Neural progenitor cell (in vitro differentiated cells): Measurements from ENCODE around the gene SHISAL1. TPM values are rescaled to one million over a fixed set of nuclear protein-coding genes. Genes with fewer than 3 reads are reported as not detected.

Experiments
- DNase-seq: peaks from one replicate; pipeline ENCODE4 v3.0.0-alpha.2; 2016; ENCODE audit warnings: low spot score
- H2AFZ ChIP-seq: fragments of 200-600 bp; sonication (generic); replicated peaks from 2 replicates; pipeline ENCODE4 v1.6.1; 2016; ENCODE audit warnings: antibody characterized with exemption
- H3F3A ChIP-seq: fragments of 200-600 bp; sonication (generic); 2 replicates; pipeline ENCODE4 v1.6.1; 2016; ENCODE audit warnings: antibody characterized with exemption, low read depth
- H3K27ac ChIP-seq: fragments of 200-600 bp; sonication (generic); 2 replicates; pipeline ENCODE4 v1.5.1; 2016; ENCODE audit warnings: mild to moderate bottlenecking
- H3K27me3 ChIP-seq: fragments of 200-600 bp; sonication (generic); 2 replicates; pipeline ENCODE4 v1.6.1; 2016; ENCODE audit warnings: mild to moderate bottlenecking, moderate library complexity
- H3K36me3 ChIP-seq: fragments of 200-600 bp; sonication (generic); 2 replicates; pipeline ENCODE4 v1.5.1; 2016
- H3K4me1 ChIP-seq: fragments of 200-600 bp; sonication (generic); 2 replicates; pipeline ENCODE4 v1.6.1; 2016; ENCODE audit warnings: mixed run types
- H3K4me2 ChIP-seq: fragments of 200-600 bp; sonication (generic); 2 replicates; pipeline ENCODE4 v1.6.1; 2016
- H3K4me3 ChIP-seq: fragments of 200-600 bp; sonication (generic); 2 replicates; pipeline ENCODE4 v1.5.1; 2016
- H3K79me2 ChIP-seq: fragments of 200-600 bp; sonication (generic); 2 replicates; pipeline ENCODE4 v1.6.1; 2016; ENCODE audit warnings: low read depth
- H3K9ac ChIP-seq: fragments of 200-600 bp; sonication (generic); 2 replicates; pipeline ENCODE4 v1.6.1; 2016
- H3K9me3 ChIP-seq: fragments of 200-600 bp; sonication (generic); 2 replicates; pipeline ENCODE4 v1.5.1; 2016; ENCODE audit warnings: low read depth
- H4K20me1 ChIP-seq: fragments of 200-600 bp; sonication (generic); 2 replicates; pipeline ENCODE4 v1.6.1; 2016; ENCODE audit warnings: low read depth
- H3K27ac Mint-ChIP-seq: 3 replicates; pipeline ENCODE4 v1.8.0; 2021; ENCODE audit warnings: mixed read lengths
- H3K27me3 Mint-ChIP-seq: 2 replicates; pipeline ENCODE4 v1.8.0; 2022; ENCODE audit warnings: low read depth, mild to moderate bottlenecking, inconsistent platforms, moderate library complexity, mixed read lengths; ENCODE audit not compliant: insufficient read depth
- H3K36me3 Mint-ChIP-seq: 3 replicates; pipeline ENCODE4 v1.8.0; 2021; ENCODE audit warnings: mixed read lengths
- H3K4me1 Mint-ChIP-seq: 3 replicates; pipeline ENCODE4 v1.8.0; 2021; ENCODE audit warnings: mixed read lengths
- H3K4me3 Mint-ChIP-seq: 3 replicates; pipeline ENCODE4 v1.8.0; 2021; ENCODE audit warnings: mild to moderate bottlenecking, moderate library complexity, mixed read lengths
- H3K9me3 Mint-ChIP-seq: 3 replicates; pipeline ENCODE4 v1.8.0; 2020; ENCODE audit warnings: mixed read lengths
- CTCF ChIP-seq: fragments of 200-600 bp; sonication (generic); IDR thresholded peaks from 2 replicates; pipeline ENCODE4 v1.5.1; 2017; ENCODE audit warnings: antibody characterized with exemption, mild to moderate bottlenecking
- EZH2 ChIP-seq: fragments of 200-600 bp; sonication (generic); IDR thresholded peaks from 2 replicates; pipeline ENCODE4 v1.6.1; 2017; ENCODE audit warnings: antibody characterized with exemption, mild to moderate bottlenecking, moderate library complexity
- EZH2phosphoT487 ChIP-seq: fragments of 200-600 bp; sonication (generic); IDR thresholded peaks from 2 replicates; pipeline ENCODE4 v1.6.1; 2017; ENCODE audit warnings: antibody characterized with exemption
- total RNA-seq: library from RNA; depleted of rRNA; stranded (reverse); fragments of >200 nt; gene quantifications from 2 replicates; pipeline ENCODE4 v1.2.3, GENCODE V29; 2015; ENCODE audit warnings: low replicate concordance

Gene SHISAL1
- total RNA-seq, 1 donor from 2014 or later: 4.4 TPM

GRCh38 chr22:44209343-44209742 lies 103.4 kb downstream of the SHISAL1 start:
- Histone ChIP-seq H3K27me3 (no peaks in the 10 kb centered on the region), H3K4me1 (peaks cover 3% of the 10 kb centered on the region), H3F3A (no peaks in the 10 kb centered on the region), H4K20me1 (no peaks in the 10 kb centered on the region), H3K9me3 (no peaks in the 10 kb centered on the region), H3K36me3 (no peaks in the 10 kb centered on the region), H3K27ac (no peak overlapping the region), H3K4me2 (no peak overlapping the region), H3K79me2 (no peaks in the 10 kb centered on the region), H3K4me3 (no peak overlapping the region), H2AFZ (no peak overlapping the region), H3K9ac (no peak overlapping the region)
- Mint-ChIP-seq H3K36me3 (no peaks in the 10 kb centered on the region), H3K27me3 (peaks cover 6% of the 10 kb centered on the region), H3K4me1 (no peaks in the 10 kb centered on the region), H3K27ac (no peak overlapping the region), H3K9me3 (peaks cover 8% of the 10 kb centered on the region), H3K4me3 (no peak overlapping the region)
- no peak for DNase-seq
- no peak for TF ChIP-seq CTCF
- TF ChIP-seq EZH2: no peak
- no peak for TF ChIP-seq EZH2phosphoT487

GRCh38 chr22:44207981-44208317 lies 104.8 kb downstream of the SHISAL1 start:
- Histone ChIP-seq H3K27ac (no peak overlapping the region), H3K79me2 (no peaks in the 10 kb centered on the region), H2AFZ (no peak overlapping the region), H3K4me2 (no peak overlapping the region), H3K27me3 (no peaks in the 10 kb centered on the region), H3F3A (no peaks in the 10 kb centered on the region), H4K20me1 (no peaks in the 10 kb centered on the region), H3K9ac (no peak overlapping the region), H3K4me3 (no peak overlapping the region), H3K9me3 (no peaks in the 10 kb centered on the region), H3K36me3 (no peaks in the 10 kb centered on the region), H3K4me1 (peaks cover 3% of the 10 kb centered on the region)
- no peak overlapping the region for H3K27ac Mint-ChIP-seq
- TF ChIP-seq EZH2phosphoT487: no peak
- no peak for TF ChIP-seq CTCF
- no peak for TF ChIP-seq EZH2
- H3K4me3 Mint-ChIP-seq: peak overlapping the region; percentile 21
- peaks cover 8% of the 10 kb centered on the region for H3K27me3 Mint-ChIP-seq
- no peaks in the 10 kb centered on the region for H3K36me3 Mint-ChIP-seq
- peaks cover 8% of the 10 kb centered on the region for H3K9me3 Mint-ChIP-seq
- DNase-seq: no peak
- no peaks in the 10 kb centered on the region for H3K4me1 Mint-ChIP-seq

GRCh38 chr22:44207173-44207980 lies 105.4 kb downstream of the SHISAL1 start:
- Histone ChIP-seq H3K4me1 (peaks cover 3% of the 10 kb centered on the region), H3K9me3 (no peaks in the 10 kb centered on the region), H3K4me3 (no peak overlapping the region), H3K4me2 (no peak overlapping the region), H3K27me3 (no peaks in the 10 kb centered on the region), H3F3A (no peaks in the 10 kb centered on the region), H3K79me2 (no peaks in the 10 kb centered on the region), H4K20me1 (no peaks in the 10 kb centered on the region), H3K9ac (no peak overlapping the region), H3K36me3 (no peaks in the 10 kb centered on the region), H3K27ac (no peak overlapping the region), H2AFZ (no peak overlapping the region)
- H3K36me3 Mint-ChIP-seq: no peaks in the 10 kb centered on the region
- H3K4me3 Mint-ChIP-seq: peak overlapping the region; percentile 21
- H3K9me3 Mint-ChIP-seq: peaks cover 8% of the 10 kb centered on the region
- no peak for DNase-seq
- H3K27ac Mint-ChIP-seq: no peak overlapping the region
- no peaks in the 10 kb centered on the region for H3K4me1 Mint-ChIP-seq
- H3K27me3 Mint-ChIP-seq: peaks cover 8% of the 10 kb centered on the region
- TF ChIP-seq CTCF: no peak
- no peak for TF ChIP-seq EZH2
- TF ChIP-seq EZH2phosphoT487: no peak
